Peyer's patch (tissue), 4 donors: ENCODE data around the gene SERBP1.

ENCODE experiments used
- POLR2A ChIP-seq, 2 donors: fragments of 450-650 bp; IDR thresholded peaks; one replicate each; pipeline ENCODE4 v1.5.1; 2017; ENCODE audit warnings: antibody characterized with exemption in 2 of 2, mild to moderate bottlenecking in 2 of 2, moderate library complexity in 2 of 2
- TF ChIP-seq, protein P1 (sequence below), 6 experiments: fragments of 450-650 bp in 4 of 6; fragments of 200-600 bp in 2 of 6; sonication (generic) in 1 of 6; IDR thresholded peaks; one replicate each; pipeline ENCODE4 v1.5.1; 2017 to 2019; ENCODE audit warnings: antibody characterized with exemption in 6 of 6, mild to moderate bottlenecking in 3 of 6, moderate library complexity in 1 of 6

GRCh38 chr1:67367370-67368045, 62.7 kb downstream of the SERBP1 start:
- TF ChIP-seq, protein P1, sequence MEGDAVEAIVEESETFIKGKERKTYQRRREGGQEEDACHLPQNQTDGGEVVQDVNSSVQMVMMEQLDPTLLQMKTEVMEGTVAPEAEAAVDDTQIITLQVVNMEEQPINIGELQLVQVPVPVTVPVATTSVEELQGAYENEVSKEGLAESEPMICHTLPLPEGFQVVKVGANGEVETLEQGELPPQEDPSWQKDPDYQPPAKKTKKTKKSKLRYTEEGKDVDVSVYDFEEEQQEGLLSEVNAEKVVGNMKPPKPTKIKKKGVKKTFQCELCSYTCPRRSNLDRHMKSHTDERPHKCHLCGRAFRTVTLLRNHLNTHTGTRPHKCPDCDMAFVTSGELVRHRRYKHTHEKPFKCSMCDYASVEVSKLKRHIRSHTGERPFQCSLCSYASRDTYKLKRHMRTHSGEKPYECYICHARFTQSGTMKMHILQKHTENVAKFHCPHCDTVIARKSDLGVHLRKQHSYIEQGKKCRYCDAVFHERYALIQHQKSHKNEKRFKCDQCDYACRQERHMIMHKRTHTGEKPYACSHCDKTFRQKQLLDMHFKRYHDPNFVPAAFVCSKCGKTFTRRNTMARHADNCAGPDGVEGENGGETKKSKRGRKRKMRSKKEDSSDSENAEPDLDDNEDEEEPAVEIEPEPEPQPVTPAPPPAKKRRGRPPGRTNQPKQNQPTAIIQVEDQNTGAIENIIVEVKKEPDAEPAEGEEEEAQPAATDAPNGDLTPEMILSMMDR (IDR thresholded peaks at IDR 0.05) = no peak
- TF ChIP-seq POLR2A (IDR thresholded peaks at IDR 0.05) = no peak
